Measurements from ENCODE around the gene S1PR1. TPM values are rescaled to one million over a fixed set of nuclear protein-coding genes. Genes with fewer than 3 reads are reported as not detected.

The S1PR1 gene
- total and polyA plus RNA-seq, 2 of the 13 experiments (the other 11 are each of a cell fraction or from before 2014, with no cell fraction given) = not detected

- no peak overlapping the region for H3K9ac ChIP-seq (ENCODE audit: insufficient read depth, low read depth, low read length)
- no peak overlapping the region for H2AFZ ChIP-seq (ENCODE audit: low read length)
Observed at GRCh38 chr1:101239095-101240040, 2.5 kb downstream of the S1PR1 start.

GRCh38 chr1:101240041-101240430 lies 3.2 kb downstream of the S1PR1 start:
- Histone ChIP-seq H3K9ac (ENCODE audit: insufficient read depth, low read depth, low read length) (no peak overlapping the region), H3K4me2 (ENCODE audit: low read depth, low read length) (no peak overlapping the region), H4K20me1 (ENCODE audit: insufficient read depth, low read length) (no peaks in the 10 kb centered on the region), H2AFZ (ENCODE audit: low read length) (no peak overlapping the region), H3K36me3 (replicated peaks in 1 of 2; ENCODE audit: control insufficient read depth in 1 of 2, insufficient read depth in 2 of 2, low read length in 2 of 2) (no peaks in the 10 kb centered on the region), H3K4me3 (replicated peaks in 1 of 3; ENCODE audit: insufficient read depth in 1 of 3, low read depth in 2 of 3, low read length in 3 of 3) (no peak overlapping the region), H3K27me3 (ENCODE audit: control insufficient read depth in 1 of 2, insufficient read depth in 2 of 2, low read length in 2 of 2) (peaks cover 9 to 36% of the 10 kb centered on the region in 2 experiments), H3K27ac (ENCODE audit: extremely low read length, insufficient read depth, low read length) (no peak overlapping the region), H3K79me2 (ENCODE audit: insufficient read depth, low read length) (no peaks in the 10 kb centered on the region), H3K9me3 (ENCODE audit: low read length) (no peaks in the 10 kb centered on the region), H3K4me1 (ENCODE audit: insufficient read depth, low read length) (peaks cover 28% of the 10 kb centered on the region)
- in situ Hi-C loops (cut with HindIII; ENCODE audit: extremely low pct_ligation_motif_present, low pct_unique_long_range_greater_than_20kb) (no loop called here), intact Hi-C loops (cut with micrococcal nuclease; ENCODE audit: unreplicated experiment) (no loop called here)
- ATAC-seq = no peak
- CTCF ChIA-PET (ENCODE audit: low intra/inter-chr PET ratio, low total read pairs) = no interaction called here
- WGBS (ENCODE audit: low lambda C conversion rate) = 52% methylated on average over 9 of the region's 10 CpGs
- DNase-seq (ENCODE audit: low spot score) = no peak
- POLR2A ChIA-PET = no interaction called here
- FAIRE-seq = no peak
- BruUV-seq (replicated peaks) = no TSS peak
- TF ChIP-seq, protein P1, sequence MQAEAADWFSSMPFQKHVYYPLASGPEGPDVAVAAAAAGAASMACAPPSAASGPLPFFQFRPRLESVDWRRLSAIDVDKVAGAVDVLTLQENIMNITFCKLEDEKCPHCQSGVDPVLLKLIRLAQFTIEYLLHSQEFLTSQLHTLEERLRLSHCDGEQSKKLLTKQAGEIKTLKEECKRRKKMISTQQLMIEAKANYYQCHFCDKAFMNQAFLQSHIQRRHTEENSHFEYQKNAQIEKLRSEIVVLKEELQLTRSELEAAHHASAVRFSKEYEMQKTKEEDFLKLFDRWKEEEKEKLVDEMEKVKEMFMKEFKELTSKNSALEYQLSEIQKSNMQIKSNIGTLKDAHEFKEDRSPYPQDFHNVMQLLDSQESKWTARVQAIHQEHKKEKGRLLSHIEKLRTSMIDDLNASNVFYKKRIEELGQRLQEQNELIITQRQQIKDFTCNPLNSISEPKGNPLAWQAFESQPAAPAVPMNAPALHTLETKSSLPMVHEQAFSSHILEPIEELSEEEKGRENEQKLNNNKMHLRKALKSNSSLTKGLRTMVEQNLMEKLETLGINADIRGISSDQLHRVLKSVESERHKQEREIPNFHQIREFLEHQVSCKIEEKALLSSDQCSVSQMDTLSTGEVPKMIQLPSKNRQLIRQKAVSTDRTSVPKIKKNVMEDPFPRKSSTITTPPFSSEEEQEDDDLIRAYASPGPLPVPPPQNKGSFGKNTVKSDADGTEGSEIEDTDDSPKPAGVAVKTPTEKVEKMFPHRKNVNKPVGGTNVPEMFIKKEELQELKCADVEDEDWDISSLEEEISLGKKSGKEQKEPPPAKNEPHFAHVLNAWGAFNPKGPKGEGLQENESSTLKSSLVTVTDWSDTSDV (CRISPR knock-in tag; IDR thresholded peaks at IDR 0.05) = no peak
- TF ChIP-seq ZNF768 (CRISPR knock-in tag; IDR thresholded peaks at IDR 0.05) (no peak), ZNF292 (CRISPR knock-in tag; IDR thresholded peaks at IDR 0.05; ENCODE audit: borderline replicate concordance, low read depth) (no peak), ZNF841 (CRISPR knock-in tag; IDR thresholded peaks at IDR 0.05; ENCODE audit: borderline replicate concordance) (no peak), STAG1 (CRISPR knock-in tag; IDR thresholded peaks at IDR 0.05) (no peak), ZNF333 (CRISPR knock-in tag; IDR thresholded peaks at IDR 0.05; ENCODE audit: borderline replicate concordance) (no peak), REPIN1 (CRISPR knock-in tag; IDR thresholded peaks at IDR 0.05; ENCODE audit: borderline replicate concordance, low read depth) (no peak), FOXJ3 (CRISPR knock-in tag; IDR thresholded peaks at IDR 0.05; ENCODE audit: borderline replicate concordance) (no peak)
- TF ChIP-seq, protein P2, sequence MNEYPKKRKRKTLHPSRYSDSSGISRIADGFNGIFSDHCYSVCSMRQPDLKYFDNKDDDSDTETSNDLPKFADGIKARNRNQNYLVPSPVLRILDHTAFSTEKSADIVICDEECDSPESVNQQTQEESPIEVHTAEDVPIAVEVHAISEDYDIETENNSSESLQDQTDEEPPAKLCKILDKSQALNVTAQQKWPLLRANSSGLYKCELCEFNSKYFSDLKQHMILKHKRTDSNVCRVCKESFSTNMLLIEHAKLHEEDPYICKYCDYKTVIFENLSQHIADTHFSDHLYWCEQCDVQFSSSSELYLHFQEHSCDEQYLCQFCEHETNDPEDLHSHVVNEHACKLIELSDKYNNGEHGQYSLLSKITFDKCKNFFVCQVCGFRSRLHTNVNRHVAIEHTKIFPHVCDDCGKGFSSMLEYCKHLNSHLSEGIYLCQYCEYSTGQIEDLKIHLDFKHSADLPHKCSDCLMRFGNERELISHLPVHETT (CRISPR knock-in tag; conservative IDR thresholded peaks at IDR 0.05) = no peak

More at GRCh38 chr1:101239095-101240040, 2.5 kb downstream of the S1PR1 start:
- POLR2A ChIA-PET = no interaction called here
- in situ Hi-C loops (cut with HindIII; ENCODE audit: extremely low pct_ligation_motif_present, low pct_unique_long_range_greater_than_20kb) (loop anchor here (5.0 kb wide), 1 partner anchor 312 kb away; no protein-coding TSS in a partner anchor), intact Hi-C loops (cut with micrococcal nuclease; ENCODE audit: unreplicated experiment) (loop anchor here (10.0 kb wide), 1 partner anchor 105 kb away; no protein-coding TSS in a partner anchor)
- Histone ChIP-seq H3K79me2 (ENCODE audit: insufficient read depth, low read length) (no peaks in the 10 kb centered on the region), H3K36me3 (replicated peaks in 1 of 2; ENCODE audit: control insufficient read depth in 1 of 2, insufficient read depth in 2 of 2, low read length in 2 of 2) (no peaks in the 10 kb centered on the region), H3K4me2 (ENCODE audit: low read depth, low read length) (no peak overlapping the region), H3K27ac (ENCODE audit: extremely low read length, insufficient read depth, low read length) (no peak overlapping the region), H3K4me1 (ENCODE audit: insufficient read depth, low read length) (peaks cover 28% of the 10 kb centered on the region), H3K9me3 (ENCODE audit: low read length) (no peaks in the 10 kb centered on the region), H4K20me1 (ENCODE audit: insufficient read depth, low read length) (no peaks in the 10 kb centered on the region), H3K27me3 (ENCODE audit: control insufficient read depth in 1 of 2, insufficient read depth in 2 of 2, low read length in 2 of 2) (peaks cover 9 to 38% of the 10 kb centered on the region in 2 experiments), H3K4me3 (replicated peaks in 1 of 3; ENCODE audit: insufficient read depth in 1 of 3, low read depth in 2 of 3, low read length in 3 of 3) (no peak overlapping the region)
- no peak for DNase-seq (ENCODE audit: low spot score)
- CTCF ChIA-PET (ENCODE audit: low intra/inter-chr PET ratio, low total read pairs) = interaction anchor here (2.6 kb wide), 1 partner anchor 318 kb away, joined by 12 read pairs; no protein-coding TSS in a partner anchor
- TF ChIP-seq ZNF431 (CRISPR knock-in tag; IDR thresholded peaks at IDR 0.05; ENCODE audit: borderline replicate concordance, low read depth) (no peak), KLF13 (CRISPR knock-in tag; IDR thresholded peaks at IDR 0.05) (0 out of 2 replicates have a peak, but pooled peaks have one; percentile 55), ZNF501 (CRISPR knock-in tag; IDR thresholded peaks at IDR 0.05) (peak; percentile 37; the same call in 1 of the 2 replicates), ZNF580 (CRISPR knock-in tag; IDR thresholded peaks at IDR 0.05; ENCODE audit: borderline replicate concordance, low read depth) (no peak), NR2F1 (CRISPR knock-in tag; IDR thresholded peaks at IDR 0.05) (no peak)
- WGBS (ENCODE audit: low lambda C conversion rate) = 80% methylated on average over 34 of the region's 42 CpGs
- BruUV-seq (replicated peaks) = no TSS peak
- no peak for ATAC-seq
- FAIRE-seq = no peak
